ENCODE data around the gene SHROOM2.
"Not testable (repeated sequence)": the region's sequence is repeated elsewhere in the genome, so short reads cannot be mapped to it uniquely, and the experiment has no call there.

Gene SHROOM2

GRCh38 chrX:9832811-9833210 is 46.6 kb downstream of the SHROOM2 start:
- DNase-seq: peak; percentile 34

- DNase-seq: no peak
Observed at GRCh38 chrX:9835585-9836210, 49.5 kb downstream of the SHROOM2 start.

GRCh38 chrX:9842541-9842940 is 56.3 kb downstream of the SHROOM2 start:
- no peak for DNase-seq

- no peak for DNase-seq
Observed at GRCh38 chrX:9844936-9845577, 58.8 kb downstream of the SHROOM2 start.

GRCh38 chrX:9845578-9845952 is 59.3 kb downstream of the SHROOM2 start:
- DNase-seq: no peak

GRCh38 chrX:9846631-9847030 is 60.4 kb downstream of the SHROOM2 start:
- no peak for DNase-seq

- DNase-seq: peak; percentile 11
Observed at GRCh38 chrX:9847071-9847470, 60.8 kb downstream of the SHROOM2 start.

GRCh38 chrX:9848718-9849479 is 62.7 kb downstream of the SHROOM2 start:
- DNase-seq: no peak

- no peak for DNase-seq
Observed at GRCh38 chrX:9851890-9852289, 65.7 kb downstream of the SHROOM2 start.

- no peak for DNase-seq
Observed at GRCh38 chrX:9853307-9853706, 67.1 kb downstream of the SHROOM2 start.

- no peak for DNase-seq
Observed at GRCh38 chrX:9855561-9856283, 69.5 kb downstream of the SHROOM2 start.

- no peak for DNase-seq
Observed at GRCh38 chrX:9856588-9856987, 70.4 kb downstream of the SHROOM2 start.

GRCh38 chrX:9857575-9858474 is 71.6 kb downstream of the SHROOM2 start:
- DNase-seq: no peak

GRCh38 chrX:9858684-9859083 is 72.5 kb downstream of the SHROOM2 start:
- not testable (repeated sequence) for DNase-seq

GRCh38 chrX:9859711-9860555 is 73.7 kb downstream of the SHROOM2 start:
- no peak for DNase-seq

- no peak for DNase-seq
Observed at GRCh38 chrX:9860826-9861225, 74.6 kb downstream of the SHROOM2 start.

- DNase-seq: no peak
Observed at GRCh38 chrX:9861711-9862110, 75.5 kb downstream of the SHROOM2 start.

- DNase-seq: no peak
Observed at GRCh38 chrX:9862525-9862924, 76.3 kb downstream of the SHROOM2 start.

GRCh38 chrX:9862953-9863352 is 76.7 kb downstream of the SHROOM2 start:
- no peak for DNase-seq

GRCh38 chrX:9864011-9864410 is 77.8 kb downstream of the SHROOM2 start:
- DNase-seq: no peak

- no peak for DNase-seq
Observed at GRCh38 chrX:9865804-9866472, 79.7 kb downstream of the SHROOM2 start.

Data from MV-4-11 (cell line).